HG02759 (cell line): ENCODE measurements around the gene FCRL5.
A peak's percentile ranks its signal among the peaks of the same experiment; 100 is the strongest.
"Not testable (repeated sequence)": the region's sequence is repeated elsewhere in the genome, so short reads cannot be mapped to it uniquely, and the experiment has no call there.

Experiments
- ATAC-seq: cut with Tn5 transposase; IDR thresholded peaks from one replicate; pipeline ENCODE4 v1.9.1; 2021; ENCODE audit warnings: mild to moderate bottlenecking, moderate library complexity; ENCODE audit not compliant: unreplicated experiment

FCRL5 gene

GRCh38 chr1:157551694-157552693 lies at the start of gene FCRL5:
FCRL5 (minus strand) TSS chr1:157552515; CDS start chr1:157552362, 153 bp downstream.
- peak; percentile 76 for ATAC-seq

DNA sequence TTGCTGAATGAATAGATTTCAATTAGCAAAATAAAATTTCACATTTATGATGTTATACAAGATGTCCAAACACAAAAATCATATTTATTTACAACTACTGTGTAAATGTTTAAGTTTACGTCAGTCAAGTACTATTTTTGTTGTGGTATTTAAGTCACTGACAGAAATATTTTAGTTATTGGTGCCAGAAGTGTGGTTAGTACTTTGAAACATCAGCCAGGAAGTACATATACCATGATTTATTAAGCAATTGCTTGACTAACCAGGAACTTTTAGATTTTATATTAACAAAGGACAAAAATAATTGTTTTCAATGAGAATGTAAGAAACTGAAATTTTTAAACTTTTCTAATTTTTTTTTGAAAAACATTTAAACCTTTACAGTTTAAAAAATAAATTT lies 47.9 kb upstream of the FCRL5 start:
- no peak for ATAC-seq

GRCh38 chr1:157597959-157598667 lies 45.8 kb upstream of the FCRL5 start, which contains the start of gene FCRL4:
FCRL4 (minus strand) TSS chr1:157598085; CDS start chr1:157597944, 141 bp downstream.
- ATAC-seq, result peak; percentile 58

GRCh38 chr1:157596384-157596783 lies 44.1 kb upstream of the FCRL5 start:
- peak; percentile 53 for ATAC-seq

DNA sequence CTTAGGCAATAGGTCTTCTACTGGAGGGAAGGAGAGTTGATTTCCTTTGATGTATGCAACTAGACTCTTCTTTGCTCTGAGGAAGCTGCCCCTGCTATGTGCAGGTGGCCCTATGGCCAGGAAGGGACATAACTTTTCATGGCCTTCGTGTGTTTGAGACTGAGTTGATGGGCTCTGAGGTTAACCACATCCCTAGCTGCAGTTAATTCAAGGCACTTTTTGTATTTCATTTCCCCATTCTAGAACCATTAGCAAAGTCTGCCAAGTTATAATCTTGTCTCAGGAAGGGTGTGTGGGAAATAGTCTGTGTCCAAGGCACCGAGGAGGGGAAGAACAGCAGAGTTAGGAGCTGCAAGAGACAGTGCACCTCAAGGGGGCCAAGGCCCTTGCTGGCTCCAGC lies 43.0 kb upstream of the FCRL5 start:
- peak; percentile 73 for ATAC-seq

- ATAC-seq, result no peak
Measured at GRCh38 chr1:157585984-157586383, 33.7 kb upstream of the FCRL5 start.

GRCh38 chr1:157584503-157584902 lies 32.2 kb upstream of the FCRL5 start:
- ATAC-seq, result peak; percentile 42

GRCh38 chr1:157580828-157581210 lies 28.5 kb upstream of the FCRL5 start:
- no peak for ATAC-seq

DNA sequence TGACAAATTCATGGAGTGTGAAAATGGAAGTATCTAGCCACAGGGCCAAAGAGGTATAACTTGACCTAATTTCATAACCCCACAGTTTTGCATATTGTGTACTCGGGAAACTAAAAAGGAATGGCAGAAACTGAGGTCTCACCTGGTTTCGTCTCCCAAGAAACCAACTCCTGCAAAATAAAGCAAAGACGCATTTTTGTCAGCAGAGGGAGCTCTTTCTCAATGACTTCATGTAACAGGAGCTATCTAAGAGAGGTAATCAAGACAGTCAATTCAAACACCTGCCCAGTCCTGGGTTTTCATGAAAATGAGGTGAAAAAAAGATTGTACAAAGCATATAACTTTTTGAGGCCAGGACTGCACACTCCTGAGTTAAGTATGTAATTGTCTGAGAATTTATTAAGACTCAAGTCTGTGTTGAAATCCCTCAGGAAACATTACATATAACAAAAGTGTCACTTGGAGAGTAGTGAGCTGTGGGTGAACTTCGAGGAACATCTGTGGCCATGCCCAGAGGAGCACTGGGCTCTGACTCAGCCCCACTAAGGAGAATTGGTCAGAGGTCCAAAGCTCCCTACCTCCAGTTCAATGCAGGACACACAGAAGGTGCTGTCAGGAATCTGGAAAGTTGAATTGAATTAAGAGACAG lies 28.0 kb upstream of the FCRL5 start:
- ATAC-seq, result peak; percentile 37

- no peak for ATAC-seq
Measured at GRCh38 chr1:157577420-157577819, 25.1 kb upstream of the FCRL5 start.

- peak; percentile 73 for ATAC-seq
Measured at GRCh38 chr1:157575744-157576143, 23.4 kb upstream of the FCRL5 start.

DNA sequence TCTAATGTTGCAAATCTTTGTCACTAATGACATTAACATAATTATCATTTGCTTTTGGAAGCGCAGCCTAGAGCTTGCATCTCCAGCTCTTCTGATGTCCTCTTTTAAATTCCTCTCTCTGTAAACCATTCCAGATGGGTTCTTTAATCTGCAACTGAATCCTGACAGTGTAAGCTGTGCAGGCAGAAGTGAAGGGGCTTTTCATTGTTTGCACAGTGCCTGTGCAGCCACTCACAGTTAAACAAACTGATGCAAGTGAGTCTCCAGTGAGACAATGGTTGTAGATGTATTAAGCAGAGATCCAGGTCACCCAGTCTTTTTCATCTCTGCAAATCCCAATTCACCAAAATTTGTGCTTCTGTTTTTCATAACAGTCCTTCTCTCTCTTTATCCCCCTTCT lies 22.5 kb upstream of the FCRL5 start:
- no peak for ATAC-seq

- ATAC-seq, result peak; percentile 39
Measured at GRCh38 chr1:157566484-157567300, 14.4 kb upstream of the FCRL5 start.

DNA sequence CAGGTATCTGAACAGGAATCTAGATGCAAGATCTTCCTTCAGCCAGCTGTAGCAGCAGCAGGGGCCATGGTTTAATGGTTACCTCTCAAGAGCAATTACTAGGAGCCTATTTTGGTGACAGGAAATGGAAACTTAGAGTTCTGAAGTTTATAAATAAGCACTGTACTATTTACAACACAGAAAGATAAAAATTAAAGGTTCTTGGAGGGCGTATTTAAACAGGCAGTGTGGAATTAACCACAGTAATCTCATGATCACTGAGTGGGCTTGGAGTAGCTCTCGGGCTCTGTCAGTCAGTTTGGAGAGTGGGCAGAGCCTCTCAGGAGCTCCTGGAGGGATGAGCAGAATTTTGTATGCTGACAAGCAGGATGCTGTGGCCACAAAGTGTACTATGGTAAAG lies 10.2 kb upstream of the FCRL5 start:
- ATAC-seq, result peak; percentile 79

GRCh38 chr1:157558119-157558518 lies 5.8 kb upstream of the FCRL5 start:
- ATAC-seq, result no peak

DNA sequence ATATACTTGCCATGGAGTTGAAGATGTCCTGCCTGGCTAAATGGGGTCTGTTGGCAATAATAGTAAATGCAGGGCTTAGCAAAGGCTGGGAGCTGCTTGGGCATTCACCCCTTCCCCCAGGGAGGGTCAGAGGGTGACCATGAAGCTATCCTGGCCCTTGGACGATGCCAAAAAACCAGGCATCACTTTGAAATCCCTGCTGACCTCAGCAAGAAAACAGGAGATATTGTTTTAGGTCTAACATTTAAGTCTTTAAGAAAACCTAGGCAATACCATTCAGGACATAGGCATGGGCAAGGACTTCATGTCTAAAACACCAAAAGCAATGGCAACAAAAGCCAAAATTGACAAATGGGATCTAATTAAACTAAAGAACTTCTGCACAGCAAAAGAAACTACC lies 4.2 kb downstream of the FCRL5 start:
- ATAC-seq, result not testable (repeated sequence)

DNA sequence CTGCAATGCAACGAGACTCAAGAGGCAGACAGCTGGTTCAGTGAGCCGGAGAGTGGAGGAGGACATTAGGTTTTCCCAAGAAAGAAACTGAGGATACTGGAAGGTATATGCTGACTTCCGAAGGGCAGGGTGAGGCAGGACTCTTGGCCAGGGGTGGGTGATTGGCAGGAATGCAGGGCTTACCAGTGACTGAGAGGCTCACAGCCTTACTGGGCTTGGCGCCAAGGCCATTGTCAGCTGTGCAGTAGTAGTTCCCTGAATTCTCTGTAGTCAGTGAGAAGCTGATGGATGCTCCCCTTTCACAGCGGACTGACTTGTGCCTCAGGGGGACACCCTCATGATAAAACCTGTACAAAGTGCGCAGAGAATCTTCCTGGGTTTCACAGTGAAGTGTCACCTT lies 9.6 kb downstream of the FCRL5 start:
- no peak for ATAC-seq

- ATAC-seq, result no peak
Measured at GRCh38 chr1:157540852-157541251, 11.5 kb downstream of the FCRL5 start.

DNA sequence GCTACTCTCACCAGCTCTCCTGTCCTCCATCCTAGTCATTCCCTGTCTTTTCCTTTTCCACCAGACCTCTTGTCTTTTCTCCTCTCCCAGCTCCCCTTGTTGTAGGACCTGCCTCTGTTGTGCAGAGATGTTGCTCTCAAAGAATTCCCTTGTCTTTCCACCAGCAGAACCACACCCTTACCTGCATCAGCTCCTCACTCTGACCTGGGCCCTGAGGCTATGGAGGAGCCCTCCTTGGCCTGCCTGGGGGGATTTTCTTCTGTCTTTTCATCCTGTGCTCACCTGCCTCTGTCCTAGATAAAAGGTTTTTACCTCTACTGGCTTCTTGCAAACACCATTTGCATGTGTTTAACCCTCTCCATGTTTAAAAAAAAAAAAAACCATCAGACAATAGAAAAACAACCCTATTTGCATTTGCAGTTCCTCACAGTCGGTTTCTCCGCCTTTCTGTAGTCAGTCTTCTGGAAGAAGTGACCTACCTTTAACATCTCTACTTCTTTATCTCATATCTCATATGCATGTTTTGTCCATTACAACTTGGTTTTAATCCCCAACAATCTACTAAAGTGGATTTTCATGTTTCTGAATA lies 12.1 kb downstream of the FCRL5 start:
- no peak for ATAC-seq

DNA sequence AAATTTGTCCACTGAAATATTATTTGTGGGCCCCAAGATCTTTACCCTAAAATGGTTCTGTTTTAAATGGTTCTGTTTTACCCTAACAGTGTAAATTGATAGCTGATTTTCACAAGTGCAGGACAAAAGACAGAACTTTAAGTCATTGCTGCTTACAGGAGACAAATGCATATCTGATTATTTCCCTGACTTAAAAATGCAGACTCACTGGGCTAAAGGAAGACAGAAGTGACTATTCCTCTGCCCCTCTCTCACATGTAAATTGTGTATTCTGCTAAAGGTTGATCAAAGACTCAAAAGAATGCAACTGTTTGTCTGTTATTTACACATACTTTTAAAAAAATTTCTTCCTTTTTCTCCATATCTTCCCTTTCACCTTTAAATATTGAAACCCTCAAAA lies 12.7 kb downstream of the FCRL5 start:
- no peak for ATAC-seq
